ENCODE measurements around the gene CACNA1C. TPM values are rescaled to one million over a fixed set of nuclear protein-coding genes. Genes with fewer than 3 reads are reported as not detected.

CACNA1C gene
- total RNA-seq, 4 donors from 2014 or later: 1.5 to 13.5 (median 2.1) TPM

GRCh38 chr12:2662524-2662923, 609.7 kb downstream of the CACNA1C start:
- no peak overlapping the region for H3K4me3 ChIP-seq
- peaks cover 0 to 27% (median 0%) of the 10 kb centered on the region in 3 donors for H3K36me3 ChIP-seq
- no peaks in the 10 kb centered on the region for H3K4me1 ChIP-seq
- WGBS, 2 donors: 87 to 94% methylated on average over 2 of the region's 2 CpGs
- intact Hi-C loops (cut with DNase I): no loop called here
- DNase-seq: no peak
- no peaks in the 10 kb centered on the region for H3K27me3 ChIP-seq
- no peak for TF ChIP-seq CTCF (IDR thresholded peaks at IDR 0.05)
- TF ChIP-seq POLR2A (IDR thresholded peaks at IDR 0.05): no peak
- no peak overlapping the region for H3K27ac ChIP-seq
- no peaks in the 10 kb centered on the region for H3K9me3 ChIP-seq

- H3K27me3 ChIP-seq: no peaks in the 10 kb centered on the region
- TF ChIP-seq POLR2A (IDR thresholded peaks at IDR 0.05) (no peak), CTCF (IDR thresholded peaks at IDR 0.05) (no peak)
- no peak overlapping the region for H3K4me3 ChIP-seq
- DNase-seq: no peak
- no peaks in the 10 kb centered on the region for H3K4me1 ChIP-seq
- 60 to 71% methylated on average over 4 to 6 of the region's 7 CpGs for WGBS, 2 donors
- H3K9me3 ChIP-seq: no peaks in the 10 kb centered on the region
- intact Hi-C loops (cut with DNase I): no loop called here
- H3K27ac ChIP-seq: no peak overlapping the region
- peaks cover 0 to 48% (median 0%) of the 10 kb centered on the region in 3 donors for H3K36me3 ChIP-seq
Measured at GRCh38 chr12:2664721-2665577, 612.2 kb downstream of the CACNA1C start.

GRCh38 chr12:2666411-2666810, 613.6 kb downstream of the CACNA1C start:
- Histone ChIP-seq H3K36me3 (peaks cover 0 to 48% (median 0%) of the 10 kb centered on the region in 3 donors), H3K4me3 (no peak overlapping the region), H3K27ac (no peak overlapping the region), H3K27me3 (no peaks in the 10 kb centered on the region), H3K4me1 (no peaks in the 10 kb centered on the region), H3K9me3 (no peaks in the 10 kb centered on the region)
- 79 to 87% methylated on average over 11 of the region's 11 CpGs for WGBS, 2 donors
- intact Hi-C loops (cut with DNase I): no loop called here
- no peak for DNase-seq
- TF ChIP-seq POLR2A (IDR thresholded peaks at IDR 0.05) (no peak), CTCF (IDR thresholded peaks at IDR 0.05) (no peak)

- TF ChIP-seq CTCF (IDR thresholded peaks at IDR 0.05): no peak
- TF ChIP-seq POLR2A (IDR thresholded peaks at IDR 0.05): no peak
- Histone ChIP-seq H3K4me3 (no peak overlapping the region), H3K27ac (no peak overlapping the region), H3K9me3 (no peaks in the 10 kb centered on the region), H3K36me3 (peaks cover 0 to 48% (median 0%) of the 10 kb centered on the region in 3 donors), H3K27me3 (no peaks in the 10 kb centered on the region), H3K4me1 (no peaks in the 10 kb centered on the region)
- WGBS, 2 donors: 84% methylated on average over 3 of the region's 3 CpGs; no CpG with 5 or more reads in 1 of the 2 donors
- no peak for DNase-seq
- intact Hi-C loops (cut with DNase I): no loop called here
Measured at GRCh38 chr12:2666846-2667245, 614.1 kb downstream of the CACNA1C start.

GRCh38 chr12:2667716-2668440, 615.1 kb downstream of the CACNA1C start:
- TF ChIP-seq POLR2A (IDR thresholded peaks at IDR 0.05) (no peak), CTCF (IDR thresholded peaks at IDR 0.05) (no peak)
- Histone ChIP-seq H3K4me3 (no peak overlapping the region), H3K27ac (no peak overlapping the region), H3K27me3 (no peaks in the 10 kb centered on the region), H3K4me1 (no peaks in the 10 kb centered on the region), H3K9me3 (no peaks in the 10 kb centered on the region), H3K36me3 (peaks cover 0 to 48% (median 0%) of the 10 kb centered on the region in 3 donors)
- 77 to 100% methylated on average over 2 to 12 of the region's 17 CpGs for WGBS, 2 donors
- no peak for DNase-seq
- intact Hi-C loops (cut with DNase I): no loop called here

Measured in esophagus squamous epithelium (tissue), 5 donors.